IMR-90 (cell line): ENCODE measurements around the gene CCDC198. TPM values are rescaled to one million over a fixed set of nuclear protein-coding genes. Genes with fewer than 3 reads are reported as not detected.
A peak's percentile ranks its signal among the peaks of the same experiment; 100 is the strongest.

Source experiments
- ATAC-seq: fragments of 200-7000 bp; cut with Tn5 transposase; 2 replicates; pipeline ENCODE4 v1.9.1; 2020; ENCODE audit warnings: low read depth, mild to moderate bottlenecking, moderate library complexity
- BruUV-seq: library from RNA; stranded (reverse); fragments of 400-500 nt; replicated peaks from 2 replicates; lab custom pipeline; 2021; lab: Mats Ljungman, UMichigan
- CTCF ChIA-PET: fragments of 300-600 bp; formaldehyde crosslinking; extraction: SDS; loops from one replicate; lab custom pipeline; 2021; ENCODE audit warnings: antibody characterized with exemption; lab: Yijun Ruan, JAX
- POLR2A ChIA-PET: fragments of 300-600 bp; sonication (Branson Sonifier 250); formaldehyde crosslinking; loops from one replicate; lab custom pipeline; 2022; ENCODE audit warnings: antibody characterized with exemption; ENCODE audit not compliant: unreplicated experiment; lab: Charles Lee
- DNase-seq: peaks from one replicate; pipeline ENCODE4 v3.0.0; 2013
- H2AFZ ChIP-seq: replicated peaks from 2 replicates; pipeline ENCODE3; 2013; ENCODE audit warnings: low read length, mild to moderate bottlenecking; ENCODE audit not compliant: poor library complexity
- H2AK5ac ChIP-seq: 2 replicates; pipeline ENCODE4 v1.6.1; 2013; ENCODE audit warnings: low read depth, low read length, inconsistent platforms
- H2AK9ac ChIP-seq: replicated peaks from 2 replicates; pipeline ENCODE3; 2013; ENCODE audit warnings: mild to moderate bottlenecking, low read depth, low read length, moderate library complexity; ENCODE audit not compliant: poor library complexity
- H2BK120ac ChIP-seq: 2 replicates; pipeline ENCODE4 v1.6.1; 2013; ENCODE audit warnings: low read depth, low read length, inconsistent platforms
- H2BK15ac ChIP-seq: 3 replicates; pipeline ENCODE4 v1.6.1; 2013; ENCODE audit warnings: low read depth, low read length, inconsistent platforms
- H2BK20ac ChIP-seq: 2 replicates; pipeline ENCODE4 v1.6.1; 2013; ENCODE audit warnings: low read depth, mild to moderate bottlenecking, inconsistent platforms, low read length, moderate library complexity
- H2BK5ac ChIP-seq: 2 replicates; pipeline ENCODE4 v1.6.1; 2013; ENCODE audit warnings: mild to moderate bottlenecking, low read depth, low read length, inconsistent platforms; ENCODE audit not compliant: poor library complexity, severe bottlenecking
- H3K14ac ChIP-seq: replicated peaks from 2 replicates; pipeline ENCODE4 v1.6.1; 2013; ENCODE audit warnings: low read depth, low read length, inconsistent platforms
- H3K18ac ChIP-seq: 2 replicates; pipeline ENCODE4 v1.6.1; 2013; ENCODE audit warnings: low read depth, low read length, control low read depth
- H3K23ac ChIP-seq: 2 replicates; pipeline ENCODE4 v1.6.1; 2013; ENCODE audit warnings: low read depth, low read length, inconsistent platforms
- H3K27ac ChIP-seq: 2 replicates; pipeline ENCODE4 v1.5.1; 2013; ENCODE audit warnings: mild to moderate bottlenecking, control low read depth, low read length; ENCODE audit not compliant: insufficient read depth
- H3K27me3 ChIP-seq: 2 replicates; pipeline ENCODE4 v1.6.1; 2013; ENCODE audit warnings: low read length; ENCODE audit not compliant: control insufficient read depth, insufficient read depth
- H3K36me3 ChIP-seq: 2 replicates; pipeline ENCODE4 v1.6.1; 2013; ENCODE audit warnings: low read length, mixed read lengths; ENCODE audit not compliant: control insufficient read depth, insufficient read depth
- H3K4ac ChIP-seq: 2 replicates; pipeline ENCODE4 v1.6.1; 2013; ENCODE audit warnings: low read depth, low read length, inconsistent platforms
- H3K4me1 ChIP-seq: 2 replicates; pipeline ENCODE4 v1.6.1; 2013; ENCODE audit warnings: low read length, mixed read lengths; ENCODE audit not compliant: control insufficient read depth, insufficient read depth
- H3K4me2 ChIP-seq: 2 replicates; pipeline ENCODE4 v1.6.1; 2013; ENCODE audit warnings: low read depth, mild to moderate bottlenecking, control low read depth, low read length, moderate library complexity
- H3K4me3 ChIP-seq: 2 replicates; pipeline ENCODE4 v1.5.1; 2013; ENCODE audit warnings: low read depth, mild to moderate bottlenecking, control low read depth, low read length, moderate library complexity; ENCODE audit not compliant: insufficient read depth
- H3K56ac ChIP-seq: 2 replicates; pipeline ENCODE4 v1.6.1; 2013; ENCODE audit warnings: low read length, inconsistent platforms; ENCODE audit not compliant: insufficient read depth; ENCODE audit errors: extremely low read depth
- H3K79me1 ChIP-seq, 2 experiments: 2 replicates each; pipeline ENCODE4 v1.6.1; 2013; ENCODE audit warnings: low read length in 2 of 2, inconsistent platforms in 1 of 2, low read depth in 1 of 2
- H3K9ac ChIP-seq: 2 replicates; pipeline ENCODE4 v1.6.1; 2013; ENCODE audit warnings: low read depth, low read length, control low read depth
- H3K9me1 ChIP-seq: 2 replicates; pipeline ENCODE4 v1.6.1; 2013; ENCODE audit warnings: low read length, inconsistent platforms; ENCODE audit not compliant: insufficient read depth
- H3K9me3 ChIP-seq: 2 replicates; pipeline ENCODE4 v1.6.1; 2013; ENCODE audit warnings: low read length; ENCODE audit not compliant: control insufficient read depth, insufficient read depth
- H4K20me1 ChIP-seq: 2 replicates; pipeline ENCODE4 v1.6.1; 2013; ENCODE audit warnings: low read length, inconsistent platforms; ENCODE audit not compliant: insufficient read depth
- H4K5ac ChIP-seq: 2 replicates; pipeline ENCODE4 v1.6.1; 2013; ENCODE audit warnings: mild to moderate bottlenecking, low read depth, low read length, control low read depth
- H4K8ac ChIP-seq, 2 experiments: 2 replicates each; pipeline ENCODE4 v1.6.1; 2013; ENCODE audit warnings: low read depth in 2 of 2, low read length in 2 of 2, control low read depth in 1 of 2, inconsistent platforms in 1 of 2
- H4K91ac ChIP-seq: 2 replicates; pipeline ENCODE4 v1.6.1; 2013; ENCODE audit warnings: low read depth, low read length, inconsistent platforms; ENCODE audit not compliant: insufficient read depth
- BHLHE40 ChIP-seq: fragments of 150-350 bp; IDR thresholded peaks from 2 replicates; pipeline ENCODE4 v1.6.1; 2016; ENCODE audit warnings: mild to moderate bottlenecking, low read depth, low read length
- CEBPB ChIP-seq: IDR thresholded peaks from 2 replicates; pipeline ENCODE4 v1.6.1; 2012; ENCODE audit warnings: low read depth, low read length, improper control_type of control experiment
- CHD1 ChIP-seq: IDR thresholded peaks from 2 replicates; pipeline ENCODE4 v1.6.1; 2012; ENCODE audit warnings: low read depth, low read length, improper control_type of control experiment
- FOS ChIP-seq: fragments of 150-350 bp; IDR thresholded peaks from 2 replicates; pipeline ENCODE4 v1.6.1; 2016; ENCODE audit warnings: low read depth, low read length
- MAFK ChIP-seq: IDR thresholded peaks from 2 replicates; pipeline ENCODE4 v1.6.1; 2012; ENCODE audit warnings: low read depth, low read length, improper control_type of control experiment
- MAZ ChIP-seq: IDR thresholded peaks from 2 replicates; pipeline ENCODE4 v1.6.1; 2012; ENCODE audit warnings: low read depth, mild to moderate bottlenecking, low read length, improper control_type of control experiment, moderate library complexity, borderline replicate concordance
- MXI1 ChIP-seq: IDR thresholded peaks from 2 replicates; pipeline ENCODE4 v1.6.1; 2012; ENCODE audit warnings: low read depth, mild to moderate bottlenecking, low read length, moderate library complexity, borderline replicate concordance
- NFE2L2 ChIP-seq: fragments of 150-350 bp; IDR thresholded peaks from 2 replicates; pipeline ENCODE4 v1.6.1; 2016; ENCODE audit warnings: low read depth, mild to moderate bottlenecking, low read length
- POLR2A ChIP-seq: IDR thresholded peaks from 2 replicates; pipeline ENCODE4 v1.6.1; 2012; ENCODE audit warnings: mild to moderate bottlenecking, low read depth, low read length
- RAD21 ChIP-seq: IDR thresholded peaks from 2 replicates; pipeline ENCODE4 v1.6.1; 2012; ENCODE audit warnings: low read length, improper control_type of control experiment
- RCOR1 ChIP-seq: IDR thresholded peaks from 2 replicates; pipeline ENCODE4 v1.6.1; 2012; ENCODE audit warnings: mild to moderate bottlenecking, low read length, improper control_type of control experiment; ENCODE audit not compliant: insufficient replicate concordance
- RFX5 ChIP-seq: IDR thresholded peaks from 2 replicates; pipeline ENCODE4 v1.8.0; 2012; ENCODE audit warnings: low read depth, mild to moderate bottlenecking, low read length, moderate library complexity
- SMC3 ChIP-seq: fragments of 150-350 bp; IDR thresholded peaks from 2 replicates; pipeline ENCODE4 v1.6.1; 2016; ENCODE audit warnings: low read depth, mild to moderate bottlenecking, antibody characterized with exemption, low read length, moderate library complexity
- WGBS, 2 experiments: methylation state at CpG; one replicate each; pipeline versions ENCODE4 v1.1.5 to v1.1.7; 2013; ENCODE audit warnings: missing lambda C conversion rate in 2 of 2; ENCODE audit not compliant: insufficient read length in 1 of 2; ENCODE audit errors: extremely low coverage in 2 of 2; 5-methylcytosine and 5-hydroxymethylcytosine counted together
- dilution Hi-C: fragments of 300-500 bp; cut with HindIII; formaldehyde crosslinking; loops from one replicate; pipeline ENCODE4 v1.14.3; 2018; ENCODE audit warnings: low sequenced_read_pairs; ENCODE audit not compliant: unreplicated experiment
- in situ Hi-C: fragments of 300-500 bp; cut with MboI; formaldehyde crosslinking; loops from 3 replicates; pipeline ENCODE4 v1.14.3; 2019; ENCODE audit warnings: low sequenced_read_pairs, inconsistent platforms, mixed read lengths
- intact Hi-C: fragments of 100-400 bp; cut with micrococcal nuclease; formaldehyde crosslinking; loops from 2 replicates; pipeline ENCODE4 v1.10.0; 2022
- polyA plus RNA-seq, 3 experiments: library from polyadenylated mRNA; depleted of rRNA; stranded (reverse); fragments of >200 nt; gene quantifications; 2 replicates each; pipeline ENCODE4 v1.2.3, GENCODE V29; 2012; ENCODE audit warnings: low replicate concordance in 1 of 3
- total RNA-seq: library from RNA; depleted of rRNA; stranded (reverse); fragments of >200 nt; gene quantifications from 2 replicates; pipeline ENCODE4 v1.2.3, GENCODE V29; 2012
- TF ChIP-seq, protein P1 (sequence below): fragments of 150-350 bp; IDR thresholded peaks from 2 replicates; pipeline ENCODE4 v1.6.1; 2016; ENCODE audit warnings: low read depth, mild to moderate bottlenecking, low read length, moderate library complexity, borderline replicate concordance
- TF ChIP-seq, protein P2 (sequence below): fragments of 150-350 bp; IDR thresholded peaks from 2 replicates; pipeline ENCODE4 v1.6.1; 2017; ENCODE audit warnings: mild to moderate bottlenecking, antibody characterized with exemption, low read length, low read depth
- TF ChIP-seq, protein P3 (sequence below): conservative IDR thresholded peaks from 2 replicates; pipeline ENCODE4 v1.5.1; 2012; ENCODE audit warnings: mild to moderate bottlenecking, low read depth, low read length, improper control_type of control experiment

Gene CCDC198
- total and polyA plus RNA-seq, 2 of the 4 experiments (the other 2 are of a cell fraction) = not detected

DNA sequence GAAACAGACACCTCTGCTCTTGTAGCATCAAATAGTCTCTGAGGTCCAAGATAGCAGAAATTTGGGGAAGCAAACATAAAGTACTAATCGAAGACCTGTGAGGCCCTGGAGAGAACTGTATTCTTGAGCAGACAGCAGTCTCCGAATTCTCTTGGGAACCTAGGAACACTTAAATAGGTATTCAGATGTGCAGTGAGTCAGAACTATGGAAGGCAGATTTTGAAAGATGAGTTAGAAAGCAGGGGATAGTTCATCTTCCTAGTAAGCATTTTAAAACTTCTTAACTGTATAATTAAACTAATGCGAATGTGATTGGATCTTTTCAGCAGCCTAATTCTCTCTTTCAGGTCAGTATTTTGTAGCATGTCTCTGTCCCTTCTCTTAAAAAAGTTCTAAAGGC lies 72.7 kb downstream of the CCDC198 start:
- intact Hi-C loops = no loop called here
- no peak overlapping the region for H3K14ac ChIP-seq

More for the DNA sequence above, 72.7 kb downstream of the CCDC198 start:
- ATAC-seq (no peak; the same call in 1 of the 2 replicates), DNase-seq (peak; percentile 1)
- no peaks in the 10 kb centered on the region for H3K79me1 ChIP-seq
- in situ Hi-C loops (no loop called here), dilution Hi-C loops (no loop called here)
- no CpG with 5 or more reads among the region's 3 CpGs for WGBS, 2 experiments
- H2BK5ac ChIP-seq = no peak overlapping the region
- BruUV-seq = no TSS peak
- H2AK5ac ChIP-seq = no peak overlapping the region
- no peak overlapping the region for H2BK20ac ChIP-seq
- H4K8ac ChIP-seq = no peak overlapping the region
- no peak overlapping the region for H3K18ac ChIP-seq
- no peak overlapping the region for H3K9ac ChIP-seq
- no peak overlapping the region for H3K23ac ChIP-seq
- no peak overlapping the region for H3K56ac ChIP-seq
- H3K9me3 ChIP-seq = no peaks in the 10 kb centered on the region
- H3K9me1 ChIP-seq = no peaks in the 10 kb centered on the region
- H2BK120ac ChIP-seq = no peak overlapping the region
- CTCF ChIA-PET = no interaction called here
- H3K27ac ChIP-seq = no peak overlapping the region
- H2BK15ac ChIP-seq = no peak overlapping the region
- H4K5ac ChIP-seq = no peak overlapping the region
- no peaks in the 10 kb centered on the region for H3K36me3 ChIP-seq
- H3K4me1 ChIP-seq = no peaks in the 10 kb centered on the region
- no peak overlapping the region for H3K4me2 ChIP-seq
- H3K27me3 ChIP-seq = no peaks in the 10 kb centered on the region
- no peak for TF ChIP-seq CEBPB
- TF ChIP-seq MXI1 = no peak
- TF ChIP-seq POLR2A = no peak
- TF ChIP-seq RAD21 = no peak
- TF ChIP-seq FOS = no peak
- TF ChIP-seq CHD1 = no peak
- TF ChIP-seq RFX5 = no peak
- TF ChIP-seq, protein P1, sequence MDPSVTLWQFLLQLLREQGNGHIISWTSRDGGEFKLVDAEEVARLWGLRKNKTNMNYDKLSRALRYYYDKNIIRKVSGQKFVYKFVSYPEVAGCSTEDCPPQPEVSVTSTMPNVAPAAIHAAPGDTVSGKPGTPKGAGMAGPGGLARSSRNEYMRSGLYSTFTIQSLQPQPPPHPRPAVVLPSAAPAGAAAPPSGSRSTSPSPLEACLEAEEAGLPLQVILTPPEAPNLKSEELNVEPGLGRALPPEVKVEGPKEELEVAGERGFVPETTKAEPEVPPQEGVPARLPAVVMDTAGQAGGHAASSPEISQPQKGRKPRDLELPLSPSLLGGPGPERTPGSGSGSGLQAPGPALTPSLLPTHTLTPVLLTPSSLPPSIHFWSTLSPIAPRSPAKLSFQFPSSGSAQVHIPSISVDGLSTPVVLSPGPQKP = no peak
- no peak for TF ChIP-seq NFE2L2
- no peak for TF ChIP-seq BHLHE40
- TF ChIP-seq, protein P2, sequence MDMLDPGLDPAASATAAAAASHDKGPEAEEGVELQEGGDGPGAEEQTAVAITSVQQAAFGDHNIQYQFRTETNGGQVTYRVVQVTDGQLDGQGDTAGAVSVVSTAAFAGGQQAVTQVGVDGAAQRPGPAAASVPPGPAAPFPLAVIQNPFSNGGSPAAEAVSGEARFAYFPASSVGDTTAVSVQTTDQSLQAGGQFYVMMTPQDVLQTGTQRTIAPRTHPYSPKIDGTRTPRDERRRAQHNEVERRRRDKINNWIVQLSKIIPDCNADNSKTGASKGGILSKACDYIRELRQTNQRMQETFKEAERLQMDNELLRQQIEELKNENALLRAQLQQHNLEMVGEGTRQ = no peak
- no peak for TF ChIP-seq MAZ
- TF ChIP-seq SMC3 = no peak
- no peak for TF ChIP-seq MAFK
- TF ChIP-seq, protein P3, sequence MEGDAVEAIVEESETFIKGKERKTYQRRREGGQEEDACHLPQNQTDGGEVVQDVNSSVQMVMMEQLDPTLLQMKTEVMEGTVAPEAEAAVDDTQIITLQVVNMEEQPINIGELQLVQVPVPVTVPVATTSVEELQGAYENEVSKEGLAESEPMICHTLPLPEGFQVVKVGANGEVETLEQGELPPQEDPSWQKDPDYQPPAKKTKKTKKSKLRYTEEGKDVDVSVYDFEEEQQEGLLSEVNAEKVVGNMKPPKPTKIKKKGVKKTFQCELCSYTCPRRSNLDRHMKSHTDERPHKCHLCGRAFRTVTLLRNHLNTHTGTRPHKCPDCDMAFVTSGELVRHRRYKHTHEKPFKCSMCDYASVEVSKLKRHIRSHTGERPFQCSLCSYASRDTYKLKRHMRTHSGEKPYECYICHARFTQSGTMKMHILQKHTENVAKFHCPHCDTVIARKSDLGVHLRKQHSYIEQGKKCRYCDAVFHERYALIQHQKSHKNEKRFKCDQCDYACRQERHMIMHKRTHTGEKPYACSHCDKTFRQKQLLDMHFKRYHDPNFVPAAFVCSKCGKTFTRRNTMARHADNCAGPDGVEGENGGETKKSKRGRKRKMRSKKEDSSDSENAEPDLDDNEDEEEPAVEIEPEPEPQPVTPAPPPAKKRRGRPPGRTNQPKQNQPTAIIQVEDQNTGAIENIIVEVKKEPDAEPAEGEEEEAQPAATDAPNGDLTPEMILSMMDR = no peak
- no peak for TF ChIP-seq RCOR1
- H3K4ac ChIP-seq = no peak overlapping the region
- H3K4me3 ChIP-seq = no peak overlapping the region
- H4K20me1 ChIP-seq = no peaks in the 10 kb centered on the region
- POLR2A ChIA-PET = no interaction called here
- no peak overlapping the region for H2AFZ ChIP-seq
- H4K91ac ChIP-seq = no peak overlapping the region
- no peak overlapping the region for H2AK9ac ChIP-seq
